ENCODE measurements around the gene FAM174C.

DNA sequence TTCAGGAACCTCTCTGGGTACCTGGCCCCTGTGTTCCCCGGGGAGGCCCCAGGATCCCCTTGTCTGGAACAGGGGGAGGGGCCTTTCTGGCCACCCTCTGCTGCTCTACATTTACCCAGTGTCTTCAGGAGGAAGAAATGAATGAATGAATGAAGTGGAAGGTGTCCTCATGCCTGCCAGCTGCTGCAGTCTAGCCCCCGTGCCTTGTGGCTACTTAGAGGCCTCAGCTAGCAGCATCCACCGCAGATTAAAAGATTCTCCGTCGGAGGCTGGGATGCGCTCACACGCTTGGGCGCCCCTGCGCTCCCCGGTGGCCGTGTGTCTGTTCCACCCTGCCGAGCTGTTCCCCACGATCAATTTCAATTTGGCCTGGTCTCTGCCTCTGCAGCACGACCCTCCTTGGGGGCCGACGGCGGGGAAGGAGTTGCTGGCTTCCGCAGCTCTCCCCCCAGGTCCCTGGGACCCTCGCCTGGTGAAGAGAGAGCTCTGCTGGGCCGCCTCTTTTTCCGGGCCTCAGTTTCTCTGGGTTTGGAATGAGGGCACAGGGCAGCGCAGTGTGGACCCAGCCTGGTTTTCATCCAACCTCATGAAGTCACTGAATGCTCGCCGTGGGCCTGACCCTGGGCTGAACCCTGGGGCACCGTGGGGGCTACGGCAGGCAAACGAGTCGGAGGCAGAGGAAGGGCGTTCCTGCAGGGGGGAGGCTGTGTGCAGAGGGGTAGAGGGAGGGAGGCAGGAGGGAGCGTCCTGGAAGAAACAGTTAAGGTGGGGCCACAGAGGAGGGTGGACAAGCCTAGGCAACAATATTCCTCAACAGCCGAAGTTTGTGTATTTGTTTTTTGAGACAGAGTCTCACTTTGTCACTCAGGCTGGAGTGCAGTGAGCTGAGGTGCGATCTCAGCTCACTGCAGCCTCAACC, 38.6 kb downstream of the FAM174C start:
- TF ChIP-seq BHLHE40 (IDR thresholded peaks at IDR 0.05; ENCODE audit: borderline replicate concordance) (no peak), FOXM1 (IDR thresholded peaks at IDR 0.05; ENCODE audit: borderline replicate concordance) (no peak), HDGF (IDR thresholded peaks at IDR 0.05; ENCODE audit: borderline replicate concordance) (no peak), FOXK2 (IDR thresholded peaks at IDR 0.05) (no peak), ZNF384 (IDR thresholded peaks at IDR 0.05) (no peak), FOXA1 (IDR thresholded peaks at IDR 0.05) (no peak), SP1 (IDR thresholded peaks at IDR 0.05) (no peak), SUZ12 (IDR thresholded peaks at IDR 0.05) (no peak), LEF1 (IDR thresholded peaks at IDR 0.05; ENCODE audit: borderline replicate concordance) (no peak), TARDBP (IDR thresholded peaks at IDR 0.05) (no peak), NFRKB (IDR thresholded peaks at IDR 0.05) (no peak), L3MBTL2 (conservative IDR thresholded peaks at IDR 0.05) (no peak), PKNOX1 (IDR thresholded peaks at IDR 0.05) (no peak), CTBP1 (IDR thresholded peaks at IDR 0.05; ENCODE audit: borderline replicate concordance) (no peak)
